ENCODE data around the gene PROK2.

PROK2 gene

GRCh38 chr3:71753701-71754609, 31.0 kb downstream of the PROK2 start, which contains the start of gene GPR27:
Gene GPR27, plus strand, starts transcription at chr3:71753855. Its CDS starts 195 bp downstream, at chr3:71754050.
- H3K4me3 ChIP-seq (ENCODE audit: low read depth, low read length), result peak within 1 kb of the TSS; percentile 18; the same call in 1 of the 2 replicates
- no peak for TF ChIP-seq CTCF (IDR thresholded peaks at IDR 0.05; ENCODE audit: low read depth, low read length, missing control alignments)
- no peak for DNase-seq (ENCODE audit: low read depth)

- no peak for DNase-seq (ENCODE audit: low read depth)
- no peak overlapping the region for H3K4me3 ChIP-seq (ENCODE audit: low read depth, low read length)
- TF ChIP-seq CTCF (IDR thresholded peaks at IDR 0.05; ENCODE audit: low read depth, low read length, missing control alignments), result no peak
Observed at GRCh38 chr3:71752831-71753700, 31.9 kb downstream of the PROK2 start.

- DNase-seq (ENCODE audit: low read depth), result no peak
- H3K4me3 ChIP-seq (ENCODE audit: low read depth, low read length), result no peak overlapping the region
- no peak for TF ChIP-seq CTCF (IDR thresholded peaks at IDR 0.05; ENCODE audit: low read depth, low read length, missing control alignments)
Observed at GRCh38 chr3:71751602-71752001, 33.3 kb downstream of the PROK2 start.

- TF ChIP-seq CTCF (IDR thresholded peaks at IDR 0.05; ENCODE audit: low read depth, low read length, missing control alignments), result no peak
- no peak for DNase-seq (ENCODE audit: low read depth)
- no peak overlapping the region for H3K4me3 ChIP-seq (ENCODE audit: low read depth, low read length)
Observed at GRCh38 chr3:71744738-71745137, 40.2 kb downstream of the PROK2 start.

- TF ChIP-seq CTCF (IDR thresholded peaks at IDR 0.05; ENCODE audit: low read depth, low read length, missing control alignments), result no peak
- DNase-seq (ENCODE audit: low read depth), result no peak
- no peak overlapping the region for H3K4me3 ChIP-seq (ENCODE audit: low read depth, low read length)
Observed at GRCh38 chr3:71742621-71743020, 42.3 kb downstream of the PROK2 start.

- TF ChIP-seq CTCF (IDR thresholded peaks at IDR 0.05; ENCODE audit: low read depth, low read length, missing control alignments), result no peak
- no peak overlapping the region for H3K4me3 ChIP-seq (ENCODE audit: low read depth, low read length)
- DNase-seq (ENCODE audit: low read depth), result no peak
Observed at GRCh38 chr3:71734881-71735280, 50.1 kb downstream of the PROK2 start.
